ENCODE results near the gene COLQ.

- TF ChIP-seq CTCF (IDR thresholded peaks at IDR 0.05) (no peak), POLR2AphosphoS5 (IDR thresholded peaks at IDR 0.05) (no peak), POLR2A (IDR thresholded peaks at IDR 0.05) (no peak), EP300 (IDR thresholded peaks at IDR 0.05) (no peak)
These were observed 20.4 kb downstream of the COLQ start for GRCh38 chr3:15501126-15501525.
